B cell (primary cell): Measurements from ENCODE around the gene ST6GALNAC3. TPM values are rescaled to one million over a fixed set of nuclear protein-coding genes. Genes with fewer than 3 reads are reported as not detected.

ENCODE experiments used
- ATAC-seq: fragments of 200-7000 bp; cut with Tn5 transposase; one replicate; pipeline ENCODE4 v1.10.0; 2021; ENCODE audit warnings: low read depth, mild to moderate bottlenecking, moderate number of reproducible peaks, moderate library complexity
- CTCF ChIA-PET: fragments of 350-600 bp; sonication (Branson Sonifier 250); formaldehyde crosslinking; loops from one replicate; lab custom pipeline; 2021; ENCODE audit warnings: antibody characterized with exemption, inconsistent platforms; lab: Charles Lee
- POLR2A ChIA-PET: fragments of 350-600 bp; sonication (Branson Sonifier 250); formaldehyde crosslinking; loops from one replicate; lab custom pipeline; 2021; ENCODE audit warnings: antibody characterized with exemption; lab: Charles Lee
- DNase-seq: peaks from one replicate; pipeline ENCODE4 v3.0.0; 2013
- H2AFZ ChIP-seq: 2 replicates; pipeline ENCODE4 v1.6.1; 2012; ENCODE audit warnings: mild to moderate bottlenecking, low read depth, low read length; ENCODE audit not compliant: insufficient read depth, poor library complexity, severe bottlenecking
- H3K27ac ChIP-seq, 2 donors: 1 replicate in 1 of 2; 2 replicates in 1 of 2; pipeline ENCODE4 v1.5.1; 2012 to 2013; ENCODE audit warnings: low read length in 2 of 2, mild to moderate bottlenecking in 2 of 2, moderate library complexity in 1 of 2
- H3K27me3 ChIP-seq, 4 experiments: fragments of 200-600 bp in 1 of 4; sonication (generic) in 1 of 4; replicated peaks in 1 of 4; 1 replicate in 2 of 4; 2 replicates in 2 of 4; pipeline versions ENCODE4 v1.6.1 to v1.7.0; 2013 to 2016; ENCODE audit warnings: low read length in 3 of 4, mild to moderate bottlenecking in 2 of 4, mixed read lengths in 1 of 4, moderate library complexity in 1 of 4; ENCODE audit not compliant: insufficient read depth in 4 of 4, control insufficient read depth in 3 of 4; ENCODE audit errors: control extremely low read depth in 1 of 4
- H3K36me3 ChIP-seq, 2 experiments: replicated peaks in 1 of 2; 1 replicate in 1 of 2; 2 replicates in 1 of 2; pipeline versions ENCODE4 v1.6.1 to v1.7.1; 2013; ENCODE audit warnings: low read length in 1 of 2; ENCODE audit not compliant: insufficient read depth in 2 of 2, control insufficient read depth in 1 of 2; ENCODE audit errors: control extremely low read depth in 1 of 2, extremely low read depth in 1 of 2
- H3K4me1 ChIP-seq, 2 donors: fragments of 200-600 bp in 1 of 2; sonication (generic) in 1 of 2; 1 replicate in 1 of 2; 2 replicates in 1 of 2; pipeline versions ENCODE4 v1.5.1 to v1.6.1; 2013 to 2017; ENCODE audit warnings: low read length in 2 of 2; ENCODE audit not compliant: control insufficient read depth in 2 of 2, insufficient read depth in 2 of 2
- H3K4me2 ChIP-seq: replicated peaks from 2 replicates; pipeline ENCODE3; 2012; ENCODE audit warnings: mild to moderate bottlenecking, low read depth, low read length; ENCODE audit not compliant: poor library complexity, severe bottlenecking
- H3K4me3 ChIP-seq, 5 experiments: fragments of 200-600 bp in 1 of 5; sonication (generic) in 1 of 5; 1 replicate in 3 of 5; 2 replicates in 2 of 5; pipeline versions ENCODE4 v1.5.1 to v1.7.0; 2011 to 2016; ENCODE audit warnings: low read length in 4 of 5, mild to moderate bottlenecking in 4 of 5, low read depth in 2 of 5, control low read depth in 1 of 5, moderate library complexity in 1 of 5; ENCODE audit not compliant: insufficient read depth in 1 of 5; ENCODE audit errors: control extremely low read depth in 1 of 5, extremely low read depth in 1 of 5
- H3K79me2 ChIP-seq: fragments of 200-600 bp; sonication (generic); one replicate; pipeline ENCODE4 v1.6.0; 2016; ENCODE audit warnings: low read length; ENCODE audit not compliant: control insufficient read depth, insufficient read depth
- H3K9ac ChIP-seq: fragments of 200-600 bp; sonication (generic); 2 replicates; pipeline ENCODE4 v1.6.1; 2017; ENCODE audit warnings: mild to moderate bottlenecking, low read length, moderate library complexity
- H3K9me3 ChIP-seq, 3 donors: one replicate each; pipeline versions ENCODE4 v1.6.1 to v1.7.1; 2013; ENCODE audit warnings: low read length in 2 of 3; ENCODE audit not compliant: control insufficient read depth in 2 of 3, insufficient read depth in 1 of 3; ENCODE audit errors: control extremely low read depth in 1 of 3
- H4K20me1 ChIP-seq: 2 replicates; pipeline ENCODE4 v1.6.0; 2012; ENCODE audit warnings: mild to moderate bottlenecking, low read length; ENCODE audit not compliant: insufficient read depth, control insufficient read depth, poor library complexity, severe bottlenecking
- H3K27ac Mint-ChIP-seq: one replicate; pipeline ENCODE4 v1.8.0; 2021; ENCODE audit warnings: mixed read lengths
- H3K27me3 Mint-ChIP-seq: one replicate; pipeline ENCODE4 v1.8.0; 2021; ENCODE audit warnings: mixed read lengths
- H3K4me1 Mint-ChIP-seq: one replicate; pipeline ENCODE4 v1.8.0; 2021; ENCODE audit warnings: mixed read lengths
- H3K4me3 Mint-ChIP-seq: one replicate; pipeline ENCODE4 v1.8.0; 2021; ENCODE audit warnings: mixed read lengths
- H3K9me3 Mint-ChIP-seq: one replicate; pipeline ENCODE4 v1.8.0; 2022; ENCODE audit warnings: mixed read lengths; ENCODE audit not compliant: insufficient read depth
- EZH2 ChIP-seq: IDR thresholded peaks from 2 replicates; pipeline ENCODE4 v1.6.1; 2012; ENCODE audit warnings: borderline replicate concordance, low read depth, mild to moderate bottlenecking, moderate library complexity, low read length; ENCODE audit not compliant: insufficient read depth, poor library complexity, severe bottlenecking
- WGBS: methylation state at CpG from one replicate; pipeline ENCODE4 v1.1.5; 2013; ENCODE audit warnings: missing lambda C conversion rate; ENCODE audit not compliant: insufficient coverage; 5-methylcytosine and 5-hydroxymethylcytosine counted together
- intact Hi-C: fragments of 100-400 bp; cut with micrococcal nuclease; formaldehyde crosslinking; loops from one replicate; pipeline ENCODE4 v1.10.0; 2022
- polyA plus RNA-seq: library from polyadenylated mRNA; depleted of rRNA; stranded (reverse); fragments of >200 nt; gene quantifications from 2 replicates; pipeline ENCODE4 v1.2.3, GENCODE V29; 2012
- total RNA-seq, 2 donors: library from RNA; stranded (reverse); fragments of 120-200 nt in 1 of 2; gene quantifications; 1 replicate in 1 of 2; 2 replicates in 1 of 2; pipeline versions ENCODE4 v1.2.3 to v1.2.4, GENCODE V29; 2013 to 2022
- TF ChIP-seq, protein P1 (sequence below): fragments of 200-600 bp; IDR thresholded peaks from one replicate; pipeline ENCODE4 v1.8.0; 2022; ENCODE audit warnings: antibody characterized with exemption, mild to moderate bottlenecking

ST6GALNAC3 gene
- total and polyA plus RNA-seq, 2 donors (not counting 1 experiment from before 2014, with no cell fraction given) = 3.0 to 17.3 TPM

DNA sequence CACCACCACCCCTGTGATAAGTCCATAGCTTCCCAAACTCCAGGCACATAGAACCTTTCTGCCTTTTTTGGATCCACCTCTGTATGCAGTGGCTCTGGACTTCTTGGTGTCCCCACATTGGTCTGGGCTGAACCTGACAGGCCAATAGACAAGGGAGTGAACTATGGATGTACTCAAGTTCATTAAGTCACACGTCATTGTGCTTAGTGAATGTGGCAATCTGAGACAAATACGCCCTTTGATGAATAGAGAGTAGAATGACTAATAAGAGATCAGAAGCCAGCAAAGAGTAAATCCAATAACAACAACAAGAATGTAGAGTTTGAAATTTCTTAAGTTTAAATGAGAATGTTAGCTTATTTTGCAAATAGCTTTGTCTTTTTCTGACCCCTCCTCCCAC, 114.8 kb downstream of the ST6GALNAC3 start:
- intact Hi-C loops = no loop called here
- no peak for TF ChIP-seq EZH2
- TF ChIP-seq, protein P1, sequence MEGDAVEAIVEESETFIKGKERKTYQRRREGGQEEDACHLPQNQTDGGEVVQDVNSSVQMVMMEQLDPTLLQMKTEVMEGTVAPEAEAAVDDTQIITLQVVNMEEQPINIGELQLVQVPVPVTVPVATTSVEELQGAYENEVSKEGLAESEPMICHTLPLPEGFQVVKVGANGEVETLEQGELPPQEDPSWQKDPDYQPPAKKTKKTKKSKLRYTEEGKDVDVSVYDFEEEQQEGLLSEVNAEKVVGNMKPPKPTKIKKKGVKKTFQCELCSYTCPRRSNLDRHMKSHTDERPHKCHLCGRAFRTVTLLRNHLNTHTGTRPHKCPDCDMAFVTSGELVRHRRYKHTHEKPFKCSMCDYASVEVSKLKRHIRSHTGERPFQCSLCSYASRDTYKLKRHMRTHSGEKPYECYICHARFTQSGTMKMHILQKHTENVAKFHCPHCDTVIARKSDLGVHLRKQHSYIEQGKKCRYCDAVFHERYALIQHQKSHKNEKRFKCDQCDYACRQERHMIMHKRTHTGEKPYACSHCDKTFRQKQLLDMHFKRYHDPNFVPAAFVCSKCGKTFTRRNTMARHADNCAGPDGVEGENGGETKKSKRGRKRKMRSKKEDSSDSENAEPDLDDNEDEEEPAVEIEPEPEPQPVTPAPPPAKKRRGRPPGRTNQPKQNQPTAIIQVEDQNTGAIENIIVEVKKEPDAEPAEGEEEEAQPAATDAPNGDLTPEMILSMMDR = no peak

DNA sequence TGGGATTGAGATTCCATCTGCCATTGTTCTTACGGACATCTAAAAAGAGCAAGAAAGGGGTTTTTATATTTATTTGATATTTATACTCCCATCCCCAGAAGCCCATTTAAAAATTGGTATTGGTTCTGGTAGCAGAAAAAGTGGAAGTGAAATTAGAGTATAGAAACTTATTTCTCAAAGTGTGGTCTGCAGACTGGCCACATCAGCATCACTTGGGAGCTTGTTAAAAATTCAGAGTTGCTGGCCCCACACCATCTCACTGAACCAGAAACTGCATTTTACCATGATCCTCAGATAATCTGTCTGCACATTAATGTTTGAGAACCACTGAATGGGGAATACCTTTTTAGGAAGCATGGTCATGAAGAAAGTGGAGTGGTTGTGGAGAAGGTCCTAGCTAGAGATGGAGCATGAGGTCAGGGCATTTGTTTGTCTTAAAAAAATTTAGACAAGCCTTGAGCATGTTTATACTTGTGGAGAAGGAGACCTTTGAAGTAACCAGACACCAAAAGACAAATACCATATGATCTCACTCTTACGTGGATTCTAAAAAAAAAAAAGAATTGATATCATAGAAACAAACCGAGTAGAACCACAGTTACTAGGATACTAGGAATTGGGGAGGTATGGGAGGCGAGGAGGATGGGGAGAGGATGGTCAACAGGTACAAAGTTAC, 116.3 kb downstream of the ST6GALNAC3 start:
- Histone ChIP-seq H3K9me3 (no peaks in the 10 kb centered on the region), H3K79me2 (no peaks in the 10 kb centered on the region), H3K36me3 (no peaks in the 10 kb centered on the region), H3K27ac (no peak overlapping the region), H4K20me1 (no peaks in the 10 kb centered on the region), H2AFZ (no peak overlapping the region), H3K4me3 (no peak overlapping the region), H3K4me1 (peaks cover 6 to 13% of the 10 kb centered on the region in 2 donors), H3K9ac (no peak overlapping the region), H3K27me3 (peaks cover 0 to 10% (median 2%) of the 10 kb centered on the region in 4 experiments), H3K4me2 (no peak overlapping the region)
- no peak for TF ChIP-seq EZH2
- TF ChIP-seq, protein P1 = no peak
- Mint-ChIP-seq H3K4me1 (peaks cover 14% of the 10 kb centered on the region), H3K27me3 (peaks cover 37% of the 10 kb centered on the region), H3K9me3 (no peaks in the 10 kb centered on the region), H3K4me3 (no peak overlapping the region), H3K27ac (no peak overlapping the region)
- DNase-seq (no peak), ATAC-seq (peak; percentile 41)
- intact Hi-C loops = no loop called here
- WGBS = 80% methylated on average over 1 of the region's 4 CpGs
- CTCF ChIA-PET = no interaction called here
- POLR2A ChIA-PET = interaction anchor here (0.6 kb wide), 1 partner anchor 14 kb away, joined by 3 read pairs; no protein-coding TSS in a partner anchor

More for the DNA sequence above, 114.8 kb downstream of the ST6GALNAC3 start:
- no peak overlapping the region for H3K27ac Mint-ChIP-seq
- H3K9ac ChIP-seq = no peak overlapping the region
- WGBS = no CpG with 5 or more reads among the region's 2 CpGs
- no peak for DNase-seq
- ChIA-PET CTCF (no interaction called here), POLR2A (no interaction called here)
- H3K4me1 Mint-ChIP-seq = peaks cover 14% of the 10 kb centered on the region
- H3K9me3 Mint-ChIP-seq = no peaks in the 10 kb centered on the region
- H3K36me3 ChIP-seq = peaks cover 0 to 3% of the 10 kb centered on the region in 2 experiments
- H4K20me1 ChIP-seq = no peaks in the 10 kb centered on the region
- H3K4me2 ChIP-seq = no peak overlapping the region
- H3K4me3 ChIP-seq = no peak overlapping the region
- no peaks in the 10 kb centered on the region for H3K9me3 ChIP-seq
- ATAC-seq = no peak
- no peaks in the 10 kb centered on the region for H3K79me2 ChIP-seq
- H3K4me1 ChIP-seq = peaks cover 6 to 13% of the 10 kb centered on the region in 2 donors
- H2AFZ ChIP-seq = no peak overlapping the region
- H3K27ac ChIP-seq = no peak overlapping the region
- peaks cover 0 to 10% (median 2%) of the 10 kb centered on the region in 4 experiments for H3K27me3 ChIP-seq
- no peak overlapping the region for H3K4me3 Mint-ChIP-seq
- peaks cover 37% of the 10 kb centered on the region for H3K27me3 Mint-ChIP-seq
